ENCODE results near the gene GABPB2. TPM values are rescaled to one million over a fixed set of nuclear protein-coding genes. Genes with fewer than 3 reads are reported as not detected.

Gene GABPB2
- total RNA-seq, 1 experiment from 2014 or later = 12.5 TPM

GRCh38 chr1:151144474-151145303 is 74.1 kb downstream of the GABPB2 start:
- ChIA-PET CTCF (no interaction called here), POLR2A (ENCODE audit: low non-redundant PET) (no interaction called here)
- TF ChIP-seq EZH2 (IDR thresholded peaks at IDR 0.05; ENCODE audit: borderline replicate concordance, low read depth, low read length, poor library complexity, severe bottlenecking) (no peak), CTCF (conservative IDR thresholded peaks at IDR 0.05; ENCODE audit: low read depth, low read length) (no peak)
- intact Hi-C loops (cut with micrococcal nuclease; ENCODE audit: unreplicated experiment) = no loop called here
- no peaks in the 10 kb centered on the region for H3K27me3 ChIP-seq (replicated peaks; ENCODE audit: insufficient read depth, low read depth, low read length, poor library complexity)
- no peak for DNase-seq (ENCODE audit: low spot score)
- H3K4me1 ChIP-seq (ENCODE audit: insufficient read depth, low read length, poor library complexity, severe bottlenecking) = peaks cover 9% of the 10 kb centered on the region
- H3K4me3 ChIP-seq (ENCODE audit: low read depth, low read length, poor library complexity, severe bottlenecking) = no peak overlapping the region
- H3K9me3 ChIP-seq (ENCODE audit: low read depth, low read length, poor library complexity, severe bottlenecking) = no peaks in the 10 kb centered on the region
- no TSS peak for BruUV-seq (replicated peaks)
- no peaks in the 10 kb centered on the region for H3K36me3 ChIP-seq (ENCODE audit: insufficient read depth, low read length, poor library complexity, severe bottlenecking)
- no peak overlapping the region for H3K27ac ChIP-seq (ENCODE audit: low read depth, low read length, poor library complexity, severe bottlenecking)

- Histone ChIP-seq H3K9me3 (ENCODE audit: low read depth, low read length, poor library complexity, severe bottlenecking) (no peaks in the 10 kb centered on the region), H3K27ac (ENCODE audit: low read depth, low read length, poor library complexity, severe bottlenecking) (no peak overlapping the region), H3K27me3 (replicated peaks; ENCODE audit: insufficient read depth, low read depth, low read length, poor library complexity) (no peaks in the 10 kb centered on the region), H3K36me3 (ENCODE audit: insufficient read depth, low read length, poor library complexity, severe bottlenecking) (no peaks in the 10 kb centered on the region), H3K4me3 (ENCODE audit: low read depth, low read length, poor library complexity, severe bottlenecking) (peak overlapping the region; percentile 86), H3K4me1 (ENCODE audit: insufficient read depth, low read length, poor library complexity, severe bottlenecking) (peaks cover 9% of the 10 kb centered on the region)
- intact Hi-C loops (cut with micrococcal nuclease; ENCODE audit: unreplicated experiment) = no loop called here
- CTCF ChIA-PET = no interaction called here
- TF ChIP-seq EZH2 (IDR thresholded peaks at IDR 0.05; ENCODE audit: borderline replicate concordance, low read depth, low read length, poor library complexity, severe bottlenecking) (no peak), CTCF (conservative IDR thresholded peaks at IDR 0.05; ENCODE audit: low read depth, low read length) (no peak)
- BruUV-seq (replicated peaks) = no TSS peak
- DNase-seq (ENCODE audit: low spot score) = no peak
- POLR2A ChIA-PET (ENCODE audit: low non-redundant PET) = no interaction called here
Observed at GRCh38 chr1:151145304-151146071, 74.9 kb downstream of the GABPB2 start.

GRCh38 chr1:151146072-151146411 is 75.5 kb downstream of the GABPB2 start:
- DNase-seq (ENCODE audit: low spot score) = no peak
- CTCF ChIA-PET = no interaction called here
- TF ChIP-seq CTCF (conservative IDR thresholded peaks at IDR 0.05; ENCODE audit: low read depth, low read length) (no peak), EZH2 (IDR thresholded peaks at IDR 0.05; ENCODE audit: borderline replicate concordance, low read depth, low read length, poor library complexity, severe bottlenecking) (no peak)
- Histone ChIP-seq H3K36me3 (ENCODE audit: insufficient read depth, low read length, poor library complexity, severe bottlenecking) (no peaks in the 10 kb centered on the region), H3K9me3 (ENCODE audit: low read depth, low read length, poor library complexity, severe bottlenecking) (no peaks in the 10 kb centered on the region), H3K4me3 (ENCODE audit: low read depth, low read length, poor library complexity, severe bottlenecking) (peak overlapping the region; percentile 86), H3K4me1 (ENCODE audit: insufficient read depth, low read length, poor library complexity, severe bottlenecking) (peaks cover 9% of the 10 kb centered on the region), H3K27me3 (replicated peaks; ENCODE audit: insufficient read depth, low read depth, low read length, poor library complexity) (no peaks in the 10 kb centered on the region), H3K27ac (ENCODE audit: low read depth, low read length, poor library complexity, severe bottlenecking) (peak overlapping the region; percentile 66)
- no TSS peak for BruUV-seq (replicated peaks)
- intact Hi-C loops (cut with micrococcal nuclease; ENCODE audit: unreplicated experiment) = no loop called here
- POLR2A ChIA-PET (ENCODE audit: low non-redundant PET) = no interaction called here
